Smooth muscle cell (in vitro differentiated cells): ENCODE data around the gene POLR1A. TPM values are rescaled to one million over a fixed set of nuclear protein-coding genes. Genes with fewer than 3 reads are reported as not detected.

Experiments used
- DNase-seq: peaks from one replicate; lab custom pipeline; 2025; ENCODE audit not compliant: unreplicated experiment; lab: John Stamatoyannopoulos, UW
- H2AFZ ChIP-seq: fragments of 200-600 bp; sonication (generic); 2 replicates; pipeline ENCODE4 v1.6.0; 2016; ENCODE audit warnings: antibody characterized with exemption, low read depth, mild to moderate bottlenecking
- H3F3A ChIP-seq: fragments of 200-600 bp; sonication (generic); 2 replicates; pipeline ENCODE4 v1.6.0; 2017; ENCODE audit warnings: antibody characterized with exemption, low read depth
- H3K27ac ChIP-seq: fragments of 200-600 bp; sonication (generic); 2 replicates; pipeline ENCODE4 v1.5.1; 2016; ENCODE audit warnings: low read depth, mild to moderate bottlenecking
- H3K27me3 ChIP-seq: fragments of 200-600 bp; sonication (generic); 2 replicates; pipeline ENCODE4 v1.6.1; 2016; ENCODE audit warnings: low read depth, mild to moderate bottlenecking
- H3K36me3 ChIP-seq: fragments of 200-600 bp; sonication (generic); 2 replicates; pipeline ENCODE4 v1.5.1; 2016; ENCODE audit warnings: low read depth
- H3K4me1 ChIP-seq: fragments of 200-600 bp; sonication (generic); 2 replicates; pipeline ENCODE4 v1.5.1; 2016; ENCODE audit warnings: low read depth
- H3K4me2 ChIP-seq: fragments of 200-600 bp; sonication (generic); 2 replicates; pipeline ENCODE4 v1.6.0; 2016; ENCODE audit warnings: mild to moderate bottlenecking
- H3K4me3 ChIP-seq: fragments of 200-600 bp; sonication (generic); 2 replicates; pipeline ENCODE4 v1.5.1; 2016; ENCODE audit warnings: mild to moderate bottlenecking
- H3K79me2 ChIP-seq: fragments of 200-600 bp; sonication (generic); 2 replicates; pipeline ENCODE4 v1.6.0; 2016; ENCODE audit warnings: low read depth, mild to moderate bottlenecking
- H3K9ac ChIP-seq: fragments of 200-600 bp; sonication (generic); 2 replicates; pipeline ENCODE4 v1.6.0; 2016; ENCODE audit warnings: low read depth
- H3K9me3 ChIP-seq: fragments of 200-600 bp; sonication (generic); replicated peaks from 2 replicates; pipeline ENCODE4 v1.5.1; 2016; ENCODE audit warnings: low read depth
- H4K20me1 ChIP-seq: fragments of 200-600 bp; sonication (generic); 2 replicates; pipeline ENCODE4 v1.6.0; 2016; ENCODE audit warnings: low read depth
- WGBS: methylation state at CpG from one replicate; pipeline ENCODE4 v1.1.7; 2016; ENCODE audit warnings: low lambda C conversion rate; 5-methylcytosine and 5-hydroxymethylcytosine counted together
- polyA plus RNA-seq: library from polyadenylated mRNA; unstranded; fragments of >200 nt; fragmentation: Nextera tagmentation; extraction: Ambion mirVana; gene quantifications from 2 replicates; pipeline ENCODE4 v1.2.1, GENCODE V29; 2016
- total RNA-seq: library from RNA; depleted of rRNA; stranded (reverse); fragments of >200 nt; gene quantifications from 2 replicates; pipeline ENCODE4 v1.2.3, GENCODE V29; 2014
- TF ChIP-seq, protein P1 (sequence below): fragments of 200-600 bp; sonication (generic); IDR thresholded peaks from 2 replicates; pipeline ENCODE4 v1.5.1; 2017; ENCODE audit warnings: borderline replicate concordance, mild to moderate bottlenecking, antibody characterized with exemption; ENCODE audit not compliant: insufficient read depth, poor library complexity, severe bottlenecking

POLR1A gene
- total and polyA plus RNA-seq, 2 experiments from 2014 or later, result 4.9 to 20.8 TPM

DNA sequence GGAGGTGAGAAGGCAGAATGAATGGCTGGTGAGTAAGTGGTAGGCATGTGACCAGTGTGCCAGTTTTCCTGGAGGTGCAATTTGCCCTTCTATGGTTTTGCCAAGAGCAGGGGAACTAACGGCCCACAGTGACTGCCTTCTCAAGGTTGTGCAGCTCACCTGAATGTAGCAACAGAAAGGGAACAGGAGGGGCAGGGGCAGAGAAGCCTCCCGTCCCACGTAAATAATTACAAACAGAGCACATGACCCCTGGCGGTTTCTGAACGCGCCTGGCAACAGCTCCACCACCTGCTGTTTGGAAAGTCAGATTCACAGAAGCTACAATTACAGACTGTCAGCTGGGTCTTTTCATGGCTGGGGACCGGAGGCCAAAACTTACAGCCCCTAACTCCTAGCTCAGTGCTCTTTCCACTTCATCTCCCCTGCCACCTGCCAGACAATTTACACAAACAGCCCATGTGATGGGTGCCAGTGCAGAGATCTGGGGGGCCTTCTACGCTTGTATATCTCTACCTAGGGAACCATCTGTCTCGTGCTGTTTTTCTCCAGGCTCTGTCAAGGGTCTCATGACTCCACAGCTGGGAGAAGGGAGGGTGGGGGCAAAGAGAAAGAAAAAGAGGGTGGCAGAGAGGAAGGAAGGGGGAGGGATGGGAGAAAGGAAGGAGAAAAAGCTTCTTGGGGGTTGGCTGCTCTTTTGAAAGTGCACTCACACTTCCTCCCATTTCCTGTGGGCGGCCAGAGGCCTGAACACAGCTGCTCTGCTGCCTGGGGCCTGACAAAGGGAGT lies 69.6 kb downstream of the POLR1A start:
- H3F3A ChIP-seq, result peaks cover 5% of the 10 kb centered on the region
- H3K4me1 ChIP-seq, result peaks cover 7% of the 10 kb centered on the region
- H3K4me2 ChIP-seq, result peak overlapping the region; percentile 65
- no peak overlapping the region for H3K4me3 ChIP-seq
- H4K20me1 ChIP-seq, result no peaks in the 10 kb centered on the region
- 79% methylated on average over 10 of the region's 10 CpGs for WGBS
- H3K79me2 ChIP-seq, result no peaks in the 10 kb centered on the region
- H3K9me3 ChIP-seq, result no peaks in the 10 kb centered on the region
- TF ChIP-seq, protein P1, sequence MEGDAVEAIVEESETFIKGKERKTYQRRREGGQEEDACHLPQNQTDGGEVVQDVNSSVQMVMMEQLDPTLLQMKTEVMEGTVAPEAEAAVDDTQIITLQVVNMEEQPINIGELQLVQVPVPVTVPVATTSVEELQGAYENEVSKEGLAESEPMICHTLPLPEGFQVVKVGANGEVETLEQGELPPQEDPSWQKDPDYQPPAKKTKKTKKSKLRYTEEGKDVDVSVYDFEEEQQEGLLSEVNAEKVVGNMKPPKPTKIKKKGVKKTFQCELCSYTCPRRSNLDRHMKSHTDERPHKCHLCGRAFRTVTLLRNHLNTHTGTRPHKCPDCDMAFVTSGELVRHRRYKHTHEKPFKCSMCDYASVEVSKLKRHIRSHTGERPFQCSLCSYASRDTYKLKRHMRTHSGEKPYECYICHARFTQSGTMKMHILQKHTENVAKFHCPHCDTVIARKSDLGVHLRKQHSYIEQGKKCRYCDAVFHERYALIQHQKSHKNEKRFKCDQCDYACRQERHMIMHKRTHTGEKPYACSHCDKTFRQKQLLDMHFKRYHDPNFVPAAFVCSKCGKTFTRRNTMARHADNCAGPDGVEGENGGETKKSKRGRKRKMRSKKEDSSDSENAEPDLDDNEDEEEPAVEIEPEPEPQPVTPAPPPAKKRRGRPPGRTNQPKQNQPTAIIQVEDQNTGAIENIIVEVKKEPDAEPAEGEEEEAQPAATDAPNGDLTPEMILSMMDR, result no peak
- no peaks in the 10 kb centered on the region for H3K36me3 ChIP-seq
- H3K27me3 ChIP-seq, result no peaks in the 10 kb centered on the region
- no peak overlapping the region for H2AFZ ChIP-seq
- peak overlapping the region; percentile 70 for H3K27ac ChIP-seq
- DNase-seq, result no peak
- peak overlapping the region; percentile 18 for H3K9ac ChIP-seq

- Histone ChIP-seq H3K4me3 (no peak overlapping the region), H3K9me3 (no peaks in the 10 kb centered on the region), H3K9ac (no peak overlapping the region), H3F3A (peaks cover 5% of the 10 kb centered on the region), H3K79me2 (no peaks in the 10 kb centered on the region), H2AFZ (no peak overlapping the region), H3K27ac (no peak overlapping the region), H4K20me1 (no peaks in the 10 kb centered on the region), H3K4me2 (no peak overlapping the region), H3K36me3 (no peaks in the 10 kb centered on the region), H3K4me1 (peaks cover 7% of the 10 kb centered on the region), H3K27me3 (no peaks in the 10 kb centered on the region)
- 98% methylated on average over 7 of the region's 7 CpGs for WGBS
- TF ChIP-seq, protein P1, result no peak
- no peak for DNase-seq
Measured at GRCh38 chr2:86035376-86035882, 70.3 kb downstream of the POLR1A start.

GRCh38 chr2:86033751-86034692 lies 71.7 kb downstream of the POLR1A start:
- 96% methylated on average over 20 of the region's 20 CpGs for WGBS
- H3K36me3 ChIP-seq, result no peaks in the 10 kb centered on the region
- DNase-seq, result no peak

More at GRCh38 chr2:86033751-86034692, 71.7 kb downstream of the POLR1A start:
- no peaks in the 10 kb centered on the region for H3K79me2 ChIP-seq
- no peak overlapping the region for H3K27ac ChIP-seq
- no peak overlapping the region for H3K4me2 ChIP-seq
- peaks cover 5% of the 10 kb centered on the region for H3F3A ChIP-seq
- no peak overlapping the region for H2AFZ ChIP-seq
- peaks cover 7% of the 10 kb centered on the region for H3K4me1 ChIP-seq
- H3K27me3 ChIP-seq, result no peaks in the 10 kb centered on the region
- TF ChIP-seq, protein P1, result no peak
- no peak overlapping the region for H3K9ac ChIP-seq
- H4K20me1 ChIP-seq, result no peaks in the 10 kb centered on the region
- H3K4me3 ChIP-seq, result no peak overlapping the region
- H3K9me3 ChIP-seq, result no peaks in the 10 kb centered on the region
